ENCODE results near the gene LRRC14B. TPM values are rescaled to one million over a fixed set of nuclear protein-coding genes. Genes with fewer than 3 reads are reported as not detected.

Gene LRRC14B
- total RNA-seq, 1 donor from 2014 or later = not detected

GRCh38 chr5:160921-161802 is 30.1 kb upstream of the LRRC14B start:
- Mint-ChIP-seq H3K27ac (peak overlapping the region; percentile 34), H3K9me3 (peaks cover 8% of the 10 kb centered on the region), H3K27me3 (ENCODE audit: insufficient read depth, low read depth) (peaks cover 6% of the 10 kb centered on the region), H3K4me3 (no peak overlapping the region), H3K36me3 (peaks cover 27% of the 10 kb centered on the region), H3K4me1 (peaks cover 7% of the 10 kb centered on the region)
- peaks cover 17% of the 10 kb centered on the region for H3F3A ChIP-seq (ENCODE audit: low read depth)
- no peaks in the 10 kb centered on the region for H3K4me1 ChIP-seq
- no peak for DNase-seq (ENCODE audit: low spot score)
- H3K79me2 ChIP-seq (ENCODE audit: low read depth) = no peaks in the 10 kb centered on the region
- no peak overlapping the region for H3K9ac ChIP-seq
- H3K36me3 ChIP-seq = peaks cover 3% of the 10 kb centered on the region
- no peak overlapping the region for H3K4me3 ChIP-seq
- TF ChIP-seq, protein P1, sequence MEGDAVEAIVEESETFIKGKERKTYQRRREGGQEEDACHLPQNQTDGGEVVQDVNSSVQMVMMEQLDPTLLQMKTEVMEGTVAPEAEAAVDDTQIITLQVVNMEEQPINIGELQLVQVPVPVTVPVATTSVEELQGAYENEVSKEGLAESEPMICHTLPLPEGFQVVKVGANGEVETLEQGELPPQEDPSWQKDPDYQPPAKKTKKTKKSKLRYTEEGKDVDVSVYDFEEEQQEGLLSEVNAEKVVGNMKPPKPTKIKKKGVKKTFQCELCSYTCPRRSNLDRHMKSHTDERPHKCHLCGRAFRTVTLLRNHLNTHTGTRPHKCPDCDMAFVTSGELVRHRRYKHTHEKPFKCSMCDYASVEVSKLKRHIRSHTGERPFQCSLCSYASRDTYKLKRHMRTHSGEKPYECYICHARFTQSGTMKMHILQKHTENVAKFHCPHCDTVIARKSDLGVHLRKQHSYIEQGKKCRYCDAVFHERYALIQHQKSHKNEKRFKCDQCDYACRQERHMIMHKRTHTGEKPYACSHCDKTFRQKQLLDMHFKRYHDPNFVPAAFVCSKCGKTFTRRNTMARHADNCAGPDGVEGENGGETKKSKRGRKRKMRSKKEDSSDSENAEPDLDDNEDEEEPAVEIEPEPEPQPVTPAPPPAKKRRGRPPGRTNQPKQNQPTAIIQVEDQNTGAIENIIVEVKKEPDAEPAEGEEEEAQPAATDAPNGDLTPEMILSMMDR (IDR thresholded peaks at IDR 0.05) = no peak
- TF ChIP-seq EZH2phosphoT487 (IDR thresholded peaks at IDR 0.05) = no peak
- TF ChIP-seq EZH2 (IDR thresholded peaks at IDR 0.05) = no peak
- no peaks in the 10 kb centered on the region for H3K9me3 ChIP-seq (ENCODE audit: low read depth)
- H4K20me1 ChIP-seq (ENCODE audit: low read depth) = no peaks in the 10 kb centered on the region
- no peak overlapping the region for H3K27ac ChIP-seq
- no peak overlapping the region for H2AFZ ChIP-seq (replicated peaks)
- no peak overlapping the region for H3K4me2 ChIP-seq
- no peaks in the 10 kb centered on the region for H3K27me3 ChIP-seq

DNA sequence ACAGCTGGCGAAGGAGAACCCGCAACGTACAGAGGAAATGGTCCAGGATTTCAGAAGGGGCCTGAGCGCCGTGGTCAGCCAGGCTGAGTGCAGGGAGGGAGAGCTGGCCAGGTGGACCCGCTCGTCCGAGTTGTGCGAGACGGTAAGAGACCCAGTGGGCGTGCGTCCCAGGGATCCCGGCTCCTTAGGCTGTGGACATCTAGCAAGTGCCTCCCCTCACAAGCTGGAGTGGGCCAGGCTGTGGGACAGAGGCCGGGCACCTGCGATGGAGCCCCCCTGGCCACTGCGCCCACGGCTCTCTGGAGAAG is 29.5 kb upstream of the LRRC14B start:
- no peaks in the 10 kb centered on the region for H3K4me1 ChIP-seq
- H2AFZ ChIP-seq (replicated peaks) = no peak overlapping the region
- no peaks in the 10 kb centered on the region for H3K27me3 ChIP-seq
- no peak for TF ChIP-seq EZH2phosphoT487 (IDR thresholded peaks at IDR 0.05)
- no peak for TF ChIP-seq EZH2 (IDR thresholded peaks at IDR 0.05)
- TF ChIP-seq, protein P1 (IDR thresholded peaks at IDR 0.05) = no peak
- no peaks in the 10 kb centered on the region for H3K9me3 ChIP-seq (ENCODE audit: low read depth)
- no peak overlapping the region for H3K4me2 ChIP-seq
- H3K4me3 ChIP-seq = no peak overlapping the region
- DNase-seq (ENCODE audit: low spot score) = no peak
- H3K36me3 ChIP-seq = peaks cover 3% of the 10 kb centered on the region
- Mint-ChIP-seq H3K27ac (peak overlapping the region; percentile 34), H3K27me3 (ENCODE audit: insufficient read depth, low read depth) (peaks cover 8% of the 10 kb centered on the region), H3K4me1 (peaks cover 7% of the 10 kb centered on the region), H3K9me3 (peaks cover 8% of the 10 kb centered on the region), H3K36me3 (peaks cover 26% of the 10 kb centered on the region), H3K4me3 (no peak overlapping the region)
- H3F3A ChIP-seq (ENCODE audit: low read depth) = peaks cover 20% of the 10 kb centered on the region
- no peak overlapping the region for H3K9ac ChIP-seq
- no peaks in the 10 kb centered on the region for H3K79me2 ChIP-seq (ENCODE audit: low read depth)
- no peak overlapping the region for H3K27ac ChIP-seq
- no peaks in the 10 kb centered on the region for H4K20me1 ChIP-seq (ENCODE audit: low read depth)

DNA sequence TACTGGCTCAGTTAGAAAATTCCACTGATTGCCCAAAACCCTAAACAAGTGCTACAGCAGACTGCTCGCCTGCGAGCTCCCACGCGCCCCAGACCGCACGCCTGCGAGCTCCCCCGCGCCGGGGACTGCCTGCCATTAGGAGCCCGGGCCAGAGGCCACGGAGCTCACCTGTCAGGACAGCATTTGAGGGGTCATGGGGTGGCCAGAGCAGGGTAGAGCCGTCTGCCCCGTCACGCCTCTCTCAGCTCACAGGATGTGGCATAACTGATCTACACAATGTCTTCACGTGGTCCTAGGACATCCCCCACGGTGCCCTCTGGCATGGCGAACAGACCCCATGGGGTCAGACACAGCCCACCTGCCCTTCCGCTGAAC is 29.1 kb upstream of the LRRC14B start:
- H3K9me3 ChIP-seq (ENCODE audit: low read depth) = no peaks in the 10 kb centered on the region
- Mint-ChIP-seq H3K4me1 (peaks cover 10% of the 10 kb centered on the region), H3K27me3 (ENCODE audit: insufficient read depth, low read depth) (peaks cover 11% of the 10 kb centered on the region), H3K36me3 (peaks cover 23% of the 10 kb centered on the region), H3K9me3 (peaks cover 8% of the 10 kb centered on the region), H3K27ac (no peak overlapping the region), H3K4me3 (no peak overlapping the region)
- no peak for TF ChIP-seq EZH2phosphoT487 (IDR thresholded peaks at IDR 0.05)
- no peak for TF ChIP-seq EZH2 (IDR thresholded peaks at IDR 0.05)
- TF ChIP-seq, protein P1 (IDR thresholded peaks at IDR 0.05) = no peak
- no peak overlapping the region for H3K27ac ChIP-seq
- H3K4me1 ChIP-seq = no peaks in the 10 kb centered on the region
- H3K79me2 ChIP-seq (ENCODE audit: low read depth) = no peaks in the 10 kb centered on the region
- no peaks in the 10 kb centered on the region for H3K36me3 ChIP-seq
- H4K20me1 ChIP-seq (ENCODE audit: low read depth) = no peaks in the 10 kb centered on the region
- H2AFZ ChIP-seq (replicated peaks) = no peak overlapping the region
- H3K4me2 ChIP-seq = no peak overlapping the region
- no peak overlapping the region for H3K4me3 ChIP-seq
- H3K9ac ChIP-seq = no peak overlapping the region
- DNase-seq (ENCODE audit: low spot score) = no peak
- no peaks in the 10 kb centered on the region for H3K27me3 ChIP-seq
- H3F3A ChIP-seq (ENCODE audit: low read depth) = peaks cover 23% of the 10 kb centered on the region

Data from neural progenitor cell (in vitro differentiated cells).